Measurements from ENCODE around the gene TLE1.

The TLE1 gene

GRCh38 chr9:81683238-81683637 lies 6.1 kb downstream of the TLE1 start:
- no peak for TF ChIP-seq JUND (IDR thresholded peaks at IDR 0.05; ENCODE audit: low read depth)
- DNase-seq (ENCODE audit: low read depth in 1 of 2, low spot score in 1 of 2): no peak

GRCh38 chr9:81682797-81683196 lies 6.5 kb downstream of the TLE1 start:
- no peak for TF ChIP-seq JUND (IDR thresholded peaks at IDR 0.05; ENCODE audit: low read depth)
- no peak for DNase-seq (ENCODE audit: low read depth in 1 of 2, low spot score in 1 of 2)
- in situ Hi-C loops (cut with HindIII; ENCODE audit: low pct_unique_long_range_greater_than_20kb, low sequenced_read_pairs): no loop called here

More at GRCh38 chr9:81683238-81683637, 6.1 kb downstream of the TLE1 start:
- in situ Hi-C loops (cut with HindIII; ENCODE audit: low pct_unique_long_range_greater_than_20kb, low sequenced_read_pairs): no loop called here

GRCh38 chr9:81682177-81682576 lies 7.2 kb downstream of the TLE1 start:
- no peak for DNase-seq (ENCODE audit: low read depth in 1 of 2, low spot score in 1 of 2)
- no peak for TF ChIP-seq JUND (IDR thresholded peaks at IDR 0.05; ENCODE audit: low read depth)
- in situ Hi-C loops (cut with HindIII; ENCODE audit: low pct_unique_long_range_greater_than_20kb, low sequenced_read_pairs): no loop called here

GRCh38 chr9:81680506-81680905 lies 8.8 kb downstream of the TLE1 start:
- no peak for TF ChIP-seq JUND (IDR thresholded peaks at IDR 0.05; ENCODE audit: low read depth)
- DNase-seq (ENCODE audit: low read depth in 1 of 2, low spot score in 1 of 2): no peak
- in situ Hi-C loops (cut with HindIII; ENCODE audit: low pct_unique_long_range_greater_than_20kb, low sequenced_read_pairs): no loop called here

- DNase-seq (ENCODE audit: low read depth in 1 of 2, low spot score in 1 of 2): no peak
- no peak for TF ChIP-seq JUND (IDR thresholded peaks at IDR 0.05; ENCODE audit: low read depth)
- in situ Hi-C loops (cut with HindIII; ENCODE audit: low pct_unique_long_range_greater_than_20kb, low sequenced_read_pairs): no loop called here
These were observed 9.3 kb downstream of the TLE1 start for GRCh38 chr9:81680006-81680405.

- TF ChIP-seq JUND (IDR thresholded peaks at IDR 0.05; ENCODE audit: low read depth): no peak
- DNase-seq (ENCODE audit: low read depth in 1 of 2, low spot score in 1 of 2): no peak
- in situ Hi-C loops (cut with HindIII; ENCODE audit: low pct_unique_long_range_greater_than_20kb, low sequenced_read_pairs): no loop called here
These were observed 11.3 kb downstream of the TLE1 start for GRCh38 chr9:81678088-81678487.

- no peak for TF ChIP-seq JUND (IDR thresholded peaks at IDR 0.05; ENCODE audit: low read depth)
- no peak for DNase-seq (ENCODE audit: low read depth in 1 of 2, low spot score in 1 of 2)
- in situ Hi-C loops (cut with HindIII; ENCODE audit: low pct_unique_long_range_greater_than_20kb, low sequenced_read_pairs): no loop called here
These were observed 13.0 kb downstream of the TLE1 start for GRCh38 chr9:81676395-81676794.

- in situ Hi-C loops (cut with HindIII; ENCODE audit: low pct_unique_long_range_greater_than_20kb, low sequenced_read_pairs): no loop called here
- no peak for DNase-seq (ENCODE audit: low read depth in 1 of 2, low spot score in 1 of 2)
- TF ChIP-seq JUND (IDR thresholded peaks at IDR 0.05; ENCODE audit: low read depth): no peak
These were observed 16.0 kb downstream of the TLE1 start for GRCh38 chr9:81673310-81673709.

- no peak for TF ChIP-seq JUND (IDR thresholded peaks at IDR 0.05; ENCODE audit: low read depth)
- no peak for DNase-seq (ENCODE audit: low read depth in 1 of 2, low spot score in 1 of 2)
- in situ Hi-C loops (cut with HindIII; ENCODE audit: low pct_unique_long_range_greater_than_20kb, low sequenced_read_pairs): no loop called here
These were observed 17.5 kb downstream of the TLE1 start for GRCh38 chr9:81671880-81672280.

- no peak for DNase-seq (ENCODE audit: low read depth in 1 of 2, low spot score in 1 of 2)
- no peak for TF ChIP-seq JUND (IDR thresholded peaks at IDR 0.05; ENCODE audit: low read depth)
- in situ Hi-C loops (cut with HindIII; ENCODE audit: low pct_unique_long_range_greater_than_20kb, low sequenced_read_pairs): no loop called here
These were observed 19.5 kb downstream of the TLE1 start for GRCh38 chr9:81669866-81670265.

- no peak for DNase-seq (ENCODE audit: low read depth in 1 of 2, low spot score in 1 of 2)
- no peak for TF ChIP-seq JUND (IDR thresholded peaks at IDR 0.05; ENCODE audit: low read depth)
- in situ Hi-C loops (cut with HindIII; ENCODE audit: low pct_unique_long_range_greater_than_20kb, low sequenced_read_pairs): no loop called here
These were observed 20.2 kb downstream of the TLE1 start for GRCh38 chr9:81669041-81669651.

- no peak for TF ChIP-seq JUND (IDR thresholded peaks at IDR 0.05; ENCODE audit: low read depth)
- in situ Hi-C loops (cut with HindIII; ENCODE audit: low pct_unique_long_range_greater_than_20kb, low sequenced_read_pairs): no loop called here
- no peak for DNase-seq (ENCODE audit: low read depth in 1 of 2, low spot score in 1 of 2)
These were observed 23.2 kb downstream of the TLE1 start for GRCh38 chr9:81666123-81666522.

- no peak for TF ChIP-seq JUND (IDR thresholded peaks at IDR 0.05; ENCODE audit: low read depth)
- in situ Hi-C loops (cut with HindIII; ENCODE audit: low pct_unique_long_range_greater_than_20kb, low sequenced_read_pairs): no loop called here
- DNase-seq (ENCODE audit: low read depth in 1 of 2, low spot score in 1 of 2): no peak
These were observed 23.9 kb downstream of the TLE1 start for GRCh38 chr9:81665322-81665871.
